ENCODE data around the gene PEMT. TPM values are rescaled to one million over a fixed set of nuclear protein-coding genes. Genes with fewer than 3 reads are reported as not detected.

PEMT gene
- total and polyA plus RNA-seq, 4 donors: 18.7 to 59.1 (median 34.4) TPM

DNA sequence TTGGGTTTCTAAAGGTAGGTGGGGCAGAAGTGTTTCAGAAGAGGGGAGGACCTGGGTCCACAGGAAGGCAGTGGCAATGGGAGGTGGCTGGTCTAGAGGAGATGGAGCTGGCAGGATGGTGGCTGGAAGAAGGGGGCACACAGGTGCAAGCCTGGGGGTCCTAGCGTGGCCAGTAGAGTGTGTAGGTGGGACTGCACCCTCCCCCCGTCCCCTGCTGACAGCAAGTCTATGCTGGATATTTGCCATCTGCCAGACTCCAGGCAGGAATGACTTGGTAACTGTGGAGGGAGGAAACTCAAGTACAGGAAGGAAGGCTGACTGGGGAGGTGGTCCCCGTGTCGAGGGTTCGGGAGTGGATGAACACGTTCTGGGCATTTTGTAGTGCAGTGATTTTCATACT lies 106.1 kb downstream of the PEMT start:
- peaks cover 4 to 12% (median 8%) of the 10 kb centered on the region in 4 donors for H3K36me3 ChIP-seq (ENCODE audit: control insufficient read depth in 4 of 4, insufficient read depth in 4 of 4, low read length in 4 of 4)
- DNase-seq (no peak), ATAC-seq (ENCODE audit: insufficient read depth, low FRiP score) (no peak)

GRCh38 chr17:17484451-17484899 lies 107.0 kb downstream of the PEMT start:
- 42 to 64% methylated on average over 12 of the region's 12 CpGs for WGBS, 2 donors
- DNase-seq (no peak), ATAC-seq (ENCODE audit: insufficient read depth, low FRiP score) (no peak)
- Histone ChIP-seq H3K27me3 (ENCODE audit: control insufficient read depth in 3 of 3, insufficient read depth in 3 of 3, low read length in 2 of 3) (no peaks in the 10 kb centered on the region), H3K9ac (ENCODE audit: insufficient read depth in 1 of 2, low read length in 2 of 2) (no peak overlapping the region), H3K27ac (ENCODE audit: low read depth in 1 of 2, low read length in 1 of 2) (peak overlapping the region in 1 of 2 donors; percentile 42), H3K9me3 (ENCODE audit: control insufficient read depth in 4 of 4, insufficient read depth in 3 of 4, low read length in 3 of 4) (no peaks in the 10 kb centered on the region), H3K36me3 (ENCODE audit: control insufficient read depth in 4 of 4, insufficient read depth in 4 of 4, low read length in 4 of 4) (peaks cover 4 to 12% (median 8%) of the 10 kb centered on the region in 4 donors), H3K4me1 (ENCODE audit: control insufficient read depth in 5 of 5, insufficient read depth in 5 of 5, low read length in 5 of 5) (peaks cover 0 to 2% (median 0%) of the 10 kb centered on the region in 5 donors), H3K4me3 (no peak overlapping the region)
- TF ChIP-seq CTCF (IDR thresholded peaks at IDR 0.05; ENCODE audit: control extremely low read depth, extremely low read depth): no peak

More for the DNA sequence above, 106.1 kb downstream of the PEMT start:
- no peaks in the 10 kb centered on the region for H3K9me3 ChIP-seq (ENCODE audit: control insufficient read depth in 4 of 4, insufficient read depth in 3 of 4, low read length in 3 of 4)
- no peak overlapping the region for H3K9ac ChIP-seq (ENCODE audit: insufficient read depth in 1 of 2, low read length in 2 of 2)
- H3K4me3 ChIP-seq: no peak overlapping the region
- no peak overlapping the region for H3K27ac ChIP-seq (ENCODE audit: low read depth in 1 of 2, low read length in 1 of 2)
- WGBS, 2 donors: 86 to 91% methylated on average over 6 of the region's 6 CpGs
- peaks cover 0 to 2% (median 0%) of the 10 kb centered on the region in 5 donors for H3K4me1 ChIP-seq (ENCODE audit: control insufficient read depth in 5 of 5, insufficient read depth in 5 of 5, low read length in 5 of 5)
- TF ChIP-seq CTCF (IDR thresholded peaks at IDR 0.05; ENCODE audit: control extremely low read depth, extremely low read depth): no peak
- no peaks in the 10 kb centered on the region for H3K27me3 ChIP-seq (ENCODE audit: control insufficient read depth in 3 of 3, insufficient read depth in 3 of 3, low read length in 2 of 3)

GRCh38 chr17:17481860-17482259 lies 109.6 kb downstream of the PEMT start:
- H3K9ac ChIP-seq (ENCODE audit: insufficient read depth in 1 of 2, low read length in 2 of 2): no peak overlapping the region
- no peak overlapping the region for H3K27ac ChIP-seq (ENCODE audit: low read depth in 1 of 2, low read length in 1 of 2)
- no peak for DNase-seq
- H3K36me3 ChIP-seq (ENCODE audit: control insufficient read depth in 4 of 4, insufficient read depth in 4 of 4, low read length in 4 of 4): peaks cover 0 to 10% (median 3%) of the 10 kb centered on the region in 4 donors
- peaks cover 4 to 13% (median 10%) of the 10 kb centered on the region in 5 donors for H3K4me1 ChIP-seq (ENCODE audit: control insufficient read depth in 5 of 5, insufficient read depth in 5 of 5, low read length in 5 of 5)
- ATAC-seq (ENCODE audit: insufficient read depth, low FRiP score): no peak
- no peak overlapping the region for H3K4me3 ChIP-seq
- TF ChIP-seq CTCF (IDR thresholded peaks at IDR 0.05; ENCODE audit: control extremely low read depth, extremely low read depth): no peak
- H3K9me3 ChIP-seq (ENCODE audit: control insufficient read depth in 4 of 4, insufficient read depth in 3 of 4, low read length in 3 of 4): no peaks in the 10 kb centered on the region
- 69 to 79% methylated on average over 5 of the region's 5 CpGs for WGBS, 2 donors
- no peaks in the 10 kb centered on the region for H3K27me3 ChIP-seq (ENCODE audit: control insufficient read depth in 3 of 3, insufficient read depth in 3 of 3, low read length in 2 of 3)

Data from lung (tissue), 12 donors.